NCI-H82 treated with DMSO at 0.1 percent for 48 hours (cell line): ENCODE results near the gene VAV3.
"Not testable (repeated sequence)": the region's sequence is repeated elsewhere in the genome, so short reads cannot be mapped to it uniquely, and the experiment has no call there.

Experiments used
- DNase-seq: peaks from one replicate; lab custom pipeline; 2025; ENCODE audit not compliant: unreplicated experiment; lab: John Stamatoyannopoulos, UW

VAV3 gene

GRCh38 chr1:107965110-107965991 is at the start of gene VAV3:
Gene VAV3 (minus strand): TSS chr1:107965180. CDS start chr1:107964869, 311 bp downstream.
- peak; percentile 62 for DNase-seq

- no peak for DNase-seq
Observed at GRCh38 chr1:108012553-108012952, 47.6 kb upstream of the VAV3 start.

DNA sequence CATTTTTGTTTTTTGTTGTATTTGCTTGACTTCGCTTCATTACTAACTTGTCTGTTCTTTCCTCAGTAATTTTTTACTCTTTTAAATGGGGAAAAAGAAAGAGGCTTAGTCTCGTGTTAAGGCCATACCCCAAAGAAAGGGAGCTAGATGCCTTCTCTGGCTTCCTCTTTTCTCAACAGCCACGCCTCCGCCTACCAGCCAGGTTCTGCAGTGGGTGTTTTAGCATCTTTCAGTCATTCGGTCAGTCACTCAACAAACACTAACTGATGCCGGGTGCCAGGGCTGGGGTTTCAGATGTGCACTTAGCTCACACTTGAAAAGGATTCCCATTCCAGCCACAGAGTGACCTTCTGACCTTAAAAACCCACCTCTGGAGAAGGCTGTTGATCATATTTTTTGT is 46.3 kb upstream of the VAV3 start:
- DNase-seq, result no peak

GRCh38 chr1:108010581-108010980 is 45.6 kb upstream of the VAV3 start:
- no peak for DNase-seq

DNA sequence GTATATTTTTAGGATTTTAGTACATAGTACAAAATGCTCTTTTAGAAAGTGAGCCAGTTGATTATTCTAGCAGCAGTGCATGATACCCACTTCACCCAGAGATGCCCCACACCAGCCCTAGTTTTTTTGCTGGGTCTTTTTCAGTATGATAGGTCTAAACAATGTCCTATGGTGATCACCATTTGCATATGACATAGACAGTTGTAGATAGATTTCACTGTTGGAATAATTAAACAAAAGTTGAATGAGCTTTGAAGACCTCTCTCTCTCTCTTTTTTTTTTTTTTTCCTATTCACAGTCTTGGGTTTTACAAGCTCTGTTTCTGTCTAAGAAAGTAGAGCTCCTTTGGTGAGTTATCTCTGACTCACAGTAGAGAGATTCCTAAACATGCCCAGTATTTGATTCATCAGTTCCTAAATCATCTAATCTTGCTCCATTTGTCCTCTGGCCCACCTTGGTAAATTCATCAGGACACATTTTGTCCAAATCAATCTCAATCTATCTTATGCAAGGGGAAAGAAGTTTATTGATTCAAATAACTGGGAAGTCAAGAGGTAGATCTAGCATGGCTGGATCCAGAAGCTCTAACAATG is 44.7 kb upstream of the VAV3 start:
- no peak for DNase-seq

- DNase-seq, result no peak
Observed at GRCh38 chr1:108007531-108007930, 42.6 kb upstream of the VAV3 start.

- no peak for DNase-seq
Observed at GRCh38 chr1:108007070-108007469, 42.1 kb upstream of the VAV3 start.

- not testable (repeated sequence) for DNase-seq
Observed at GRCh38 chr1:108004919-108005318, 39.9 kb upstream of the VAV3 start.

GRCh38 chr1:108000620-108001111 is 35.7 kb upstream of the VAV3 start:
- peak; percentile 49 for DNase-seq

DNA sequence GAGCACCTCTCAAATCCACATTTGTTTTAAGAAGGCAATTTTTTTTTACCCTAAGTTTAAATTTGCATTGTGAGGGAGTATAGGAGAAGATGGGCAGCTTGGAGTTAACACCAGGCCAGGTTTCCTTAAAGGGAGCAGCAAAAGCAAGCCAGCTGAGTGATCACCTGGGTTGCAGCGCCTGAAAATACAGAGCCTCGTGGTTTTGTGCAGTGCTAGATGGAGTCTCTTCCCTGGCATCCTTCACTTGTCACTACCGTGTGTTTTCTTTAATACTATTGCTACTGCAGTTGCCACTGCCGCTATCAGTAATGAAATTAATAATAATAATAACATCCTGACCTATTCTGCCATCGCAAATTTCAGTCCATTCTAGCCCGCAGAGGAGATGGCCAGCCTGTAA is 35.2 kb upstream of the VAV3 start:
- no peak for DNase-seq

- DNase-seq, result no peak
Observed at GRCh38 chr1:107997866-107998265, 32.9 kb upstream of the VAV3 start.

- no peak for DNase-seq
Observed at GRCh38 chr1:107993920-107994319, 28.9 kb upstream of the VAV3 start.

DNA sequence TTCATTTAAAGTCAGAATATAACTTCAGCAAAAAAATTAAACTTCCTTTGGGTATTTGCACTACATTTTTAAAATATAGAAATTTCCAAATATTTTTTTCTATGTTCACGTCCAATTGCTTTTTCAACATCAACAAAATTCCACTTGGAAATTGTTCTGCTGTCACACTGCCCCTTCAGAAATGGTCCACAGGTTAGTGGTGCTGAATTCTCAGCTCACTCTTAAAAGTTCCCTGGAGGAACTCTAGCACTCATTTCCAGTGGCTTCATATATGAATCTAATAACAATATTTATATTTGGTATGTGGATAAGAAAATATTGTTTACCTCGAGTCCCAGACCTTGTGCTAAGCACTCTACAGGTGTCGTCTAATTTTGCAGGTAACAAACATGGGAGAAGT is 27.4 kb upstream of the VAV3 start:
- no peak for DNase-seq

GRCh38 chr1:107991371-107992066 is 26.5 kb upstream of the VAV3 start:
- DNase-seq, result no peak

GRCh38 chr1:107990606-107991005 is 25.6 kb upstream of the VAV3 start:
- no peak for DNase-seq

DNA sequence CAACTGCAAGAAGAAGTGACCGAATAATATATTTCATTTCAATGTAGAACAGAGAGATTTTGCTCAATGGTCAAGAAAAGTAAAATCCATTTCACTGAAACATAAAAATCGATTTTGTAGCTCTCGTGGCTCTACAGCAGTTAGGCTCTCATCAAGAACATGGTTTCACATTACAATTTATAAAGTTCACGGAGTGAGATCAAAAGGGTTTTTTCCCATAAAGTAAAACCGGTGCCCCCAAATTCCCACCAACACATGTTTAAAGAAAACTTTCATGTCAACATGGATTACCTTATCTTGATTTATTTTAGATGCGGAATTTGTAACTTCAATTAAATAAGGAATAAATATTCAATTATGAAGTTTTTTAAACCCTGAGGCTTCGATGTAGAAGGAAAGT is 16.3 kb upstream of the VAV3 start:
- DNase-seq, result no peak

DNA sequence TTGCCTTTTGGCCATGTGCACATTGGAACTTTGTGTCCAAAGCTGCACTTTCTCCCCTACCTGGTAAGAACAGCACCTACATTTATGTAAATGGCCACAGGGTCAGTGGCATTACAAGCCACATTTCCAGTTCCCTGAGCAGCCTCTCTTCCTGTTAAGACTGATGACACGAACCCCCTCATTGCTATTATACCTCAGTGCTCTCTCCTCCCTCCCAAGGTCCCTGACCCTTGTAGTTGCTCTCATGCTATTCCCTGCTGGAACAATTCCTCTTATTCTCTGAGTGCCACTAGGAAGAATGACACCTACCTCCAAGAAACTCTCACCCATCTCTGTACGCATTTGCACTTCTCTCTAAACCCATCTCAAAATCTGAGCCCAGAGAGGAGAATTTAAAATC is 14.9 kb upstream of the VAV3 start:
- DNase-seq, result no peak

DNA sequence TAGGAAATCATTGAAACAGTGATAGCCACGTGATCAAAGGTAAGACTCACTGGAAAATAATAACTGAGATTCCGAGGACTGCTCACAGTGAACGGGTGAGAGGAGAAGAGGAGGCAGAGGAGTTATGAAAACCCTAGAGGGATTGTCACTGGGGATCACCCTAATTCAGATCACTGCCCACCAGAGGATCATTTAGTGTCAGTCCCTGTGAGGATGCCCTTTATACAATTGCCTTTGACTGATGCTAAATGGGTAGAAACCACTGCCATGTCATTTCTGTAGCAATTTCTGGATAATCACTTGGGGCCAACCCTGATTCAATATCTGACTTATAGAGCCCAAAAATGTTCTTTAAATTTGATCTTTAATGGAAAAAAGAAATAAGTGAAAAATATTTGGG is 14.1 kb upstream of the VAV3 start:
- DNase-seq, result no peak

DNA sequence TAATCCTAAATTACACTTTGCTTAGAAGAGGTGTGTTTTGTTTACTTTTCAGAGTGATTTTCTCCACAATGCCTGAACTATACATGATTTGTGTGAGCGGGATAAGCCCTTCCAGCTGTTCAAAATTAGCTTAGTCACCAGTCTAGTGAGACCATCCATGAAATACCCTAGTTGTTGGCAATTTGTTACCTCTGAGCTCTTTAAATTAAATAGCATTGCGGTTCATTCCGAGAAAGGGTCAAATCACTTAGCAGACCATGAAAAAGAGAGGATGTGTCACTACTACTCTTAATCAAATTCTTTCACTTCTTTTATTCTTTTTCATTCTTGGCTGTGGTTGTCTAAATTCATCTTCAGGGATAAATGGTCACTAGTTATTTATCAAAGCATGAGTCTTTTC is 11.9 kb upstream of the VAV3 start:
- peak; percentile 40 for DNase-seq

GRCh38 chr1:107976431-107976830 is 11.5 kb upstream of the VAV3 start:
- no peak for DNase-seq

GRCh38 chr1:107975851-107976250 is 10.9 kb upstream of the VAV3 start:
- DNase-seq, result no peak

- DNase-seq, result no peak
Observed at GRCh38 chr1:107974090-107974489, 9.1 kb upstream of the VAV3 start.
